GM19240 (cell line): ENCODE results near the gene GTF3C2.
"Not testable (repeated sequence)": the region's sequence is repeated elsewhere in the genome, so short reads cannot be mapped to it uniquely, and the experiment has no call there.

Experiments used
- DNase-seq: peaks from one replicate; pipeline ENCODE4 v3.0.0; 2011; ENCODE audit warnings: low spot score; ENCODE audit not compliant: insufficient read length

GTF3C2 gene

DNA sequence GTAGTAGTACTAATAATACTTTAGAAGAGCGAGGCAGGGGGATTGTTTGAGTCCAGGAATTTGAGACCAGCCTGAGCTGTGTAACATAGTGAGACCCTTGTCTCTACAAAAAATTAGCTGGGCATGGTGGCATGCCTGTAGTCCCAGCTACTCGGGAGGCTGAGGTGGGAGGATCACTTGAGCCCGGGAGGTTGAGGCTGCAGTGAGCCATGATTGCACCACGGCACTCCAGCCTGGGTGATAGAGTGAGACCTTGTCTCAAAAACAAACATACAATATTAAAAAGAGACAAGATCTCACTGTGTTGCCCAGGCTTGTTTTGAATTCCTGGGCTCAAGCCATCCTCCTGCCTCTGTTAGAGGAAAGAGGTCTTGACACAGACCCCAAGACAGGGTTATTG is 56.0 kb downstream of the GTF3C2 start:
- not testable (repeated sequence) for DNase-seq

DNA sequence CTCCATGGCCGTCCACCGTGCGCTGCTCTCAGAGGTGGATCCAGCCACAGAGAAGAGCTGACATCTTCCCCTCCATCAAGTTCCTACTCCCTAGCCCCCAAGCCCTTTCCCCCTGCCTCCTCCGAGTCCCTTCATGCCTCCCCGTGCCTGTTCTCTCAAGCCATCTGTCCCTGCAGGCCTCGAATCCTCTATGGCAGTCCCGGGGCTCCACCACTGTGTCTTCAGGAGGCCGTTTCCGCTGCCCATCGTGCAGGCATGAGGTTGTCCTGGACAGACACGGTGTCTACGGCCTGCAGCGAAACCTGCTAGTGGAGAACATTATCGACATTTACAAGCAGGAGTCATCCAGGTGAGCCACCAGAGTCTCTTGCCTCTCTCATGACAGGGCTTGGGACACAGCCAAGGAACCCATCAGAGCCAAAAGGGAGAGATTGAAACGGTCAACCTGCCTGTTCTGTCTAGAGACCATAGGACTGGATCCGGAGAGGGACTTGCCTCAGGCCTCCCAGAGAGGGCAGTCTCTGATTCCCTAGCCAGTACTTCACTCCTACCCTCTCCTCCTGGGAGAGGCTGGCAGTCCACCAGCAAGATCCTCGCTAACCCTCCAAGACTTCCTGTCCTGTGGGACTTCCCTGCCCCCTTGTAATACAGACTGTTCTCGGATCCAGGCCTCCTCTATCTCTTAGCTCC is 58.0 kb downstream of the GTF3C2 start:
- no peak for DNase-seq

DNA sequence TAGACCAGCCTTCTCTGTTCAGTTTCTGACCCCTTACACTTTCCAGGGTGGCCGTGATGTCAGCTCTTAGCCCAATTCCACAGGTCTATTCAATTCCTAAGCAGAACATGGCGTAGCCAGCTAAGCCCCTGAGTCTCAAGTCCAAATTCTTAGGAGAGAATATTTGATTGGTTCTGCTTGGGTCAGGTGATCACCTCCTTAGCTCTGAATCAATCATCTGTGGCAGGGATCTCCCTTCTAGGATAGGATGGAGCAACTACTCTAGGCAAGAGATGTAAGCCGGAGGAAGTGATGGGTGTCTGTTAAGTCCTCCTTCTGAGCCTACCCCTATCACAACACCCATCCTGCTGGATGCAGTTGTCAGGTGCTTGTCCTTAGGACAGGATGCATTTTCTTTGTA is 59.4 kb downstream of the GTF3C2 start:
- no peak for DNase-seq

DNA sequence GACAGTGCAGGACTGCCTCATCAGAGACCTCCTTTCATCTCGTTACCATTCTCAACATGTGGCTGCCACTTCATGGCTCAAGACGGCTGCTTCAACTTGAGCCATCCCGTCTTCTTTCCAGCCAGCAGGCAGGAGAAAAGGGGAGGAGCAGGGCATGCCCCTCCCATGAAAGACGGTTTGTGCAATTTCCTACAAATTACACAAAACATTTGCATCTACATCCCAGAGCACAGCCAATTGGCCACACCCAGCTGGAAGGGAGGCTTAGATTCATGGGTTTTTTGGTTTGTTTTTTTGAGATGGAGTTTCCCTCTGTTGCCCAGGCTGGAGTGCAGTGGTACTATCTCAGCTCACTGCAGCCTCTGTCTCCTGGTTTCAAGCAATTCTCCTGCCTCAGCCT is 60.1 kb downstream of the GTF3C2 start:
- DNase-seq = no peak

DNA sequence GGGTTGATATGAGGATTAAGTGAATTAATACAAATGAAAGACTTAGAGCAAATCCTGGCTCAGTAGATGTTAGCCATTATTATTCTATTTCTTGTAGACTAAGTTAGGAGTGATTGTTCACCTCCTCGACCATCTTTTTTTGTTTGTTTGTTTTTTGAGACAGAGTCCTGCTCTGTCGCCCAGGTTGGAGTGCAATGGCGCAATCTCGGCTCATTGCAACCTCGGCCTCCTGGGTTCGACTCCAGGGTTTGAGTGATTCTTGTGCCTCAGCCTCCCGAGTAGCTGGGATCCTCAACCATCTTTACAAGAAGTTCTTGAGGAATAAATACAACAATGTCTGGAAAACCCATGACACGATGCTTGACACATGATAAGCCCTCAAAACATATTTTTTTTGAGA is 61.6 kb downstream of the GTF3C2 start:
- DNase-seq = no peak

DNA sequence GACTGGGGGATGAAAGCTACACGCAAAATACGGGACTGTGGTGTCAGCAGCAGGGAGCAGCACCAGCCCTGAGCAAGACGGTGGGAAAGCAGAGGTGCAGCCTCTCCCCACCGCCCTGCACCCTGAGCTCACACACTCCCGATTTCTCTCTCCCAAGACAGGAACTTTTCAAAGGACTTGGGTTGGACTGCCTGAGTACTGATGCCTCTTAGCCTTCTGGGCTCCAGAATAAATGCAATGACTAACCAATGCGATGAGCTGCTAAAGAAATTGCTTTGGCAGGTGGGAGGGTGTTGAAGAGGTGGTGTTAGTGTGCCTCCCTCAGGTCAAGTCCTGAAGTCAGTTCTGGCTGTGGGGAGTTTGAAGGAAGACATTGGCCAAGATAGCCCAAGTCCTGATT is 64.7 kb downstream of the GTF3C2 start:
- DNase-seq = no peak

DNA sequence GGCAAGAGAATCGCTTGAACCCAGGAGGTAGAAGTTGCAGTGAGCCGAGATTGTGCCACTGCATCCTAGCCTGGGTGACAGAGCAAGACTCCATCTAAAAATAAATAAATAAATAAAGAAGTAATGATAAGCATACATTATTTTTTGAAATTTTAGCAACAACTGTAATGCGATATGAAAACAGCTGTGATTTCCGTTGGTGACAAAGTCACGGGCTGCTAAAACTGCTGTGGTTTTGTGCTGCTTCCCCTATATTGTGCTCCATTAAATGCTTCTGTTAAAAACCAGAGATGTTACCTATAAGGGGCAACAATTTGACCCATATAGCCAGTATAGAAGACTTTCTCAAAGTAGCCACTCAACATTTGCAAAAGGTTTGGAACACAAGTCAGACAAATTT is 66.0 kb downstream of the GTF3C2 start:
- DNase-seq = no peak

DNA sequence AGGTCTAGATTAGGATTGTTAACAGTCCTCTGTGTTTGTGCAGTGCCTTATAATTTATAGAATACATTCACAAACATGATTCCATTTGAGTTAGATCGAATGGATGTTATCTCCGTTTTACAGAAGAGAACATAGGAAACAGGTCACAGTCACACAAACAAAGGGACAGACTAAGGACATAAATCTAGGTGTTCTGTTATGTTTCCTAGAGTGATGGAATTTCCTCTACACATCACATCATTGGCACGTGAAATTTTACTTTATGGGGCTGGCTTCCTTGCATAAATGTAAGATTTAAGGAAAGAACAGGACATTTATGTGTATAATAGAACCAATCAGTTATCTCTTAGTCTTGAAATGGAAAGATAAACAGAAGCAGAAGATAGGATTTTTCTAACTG is 68.0 kb downstream of the GTF3C2 start:
- no peak for DNase-seq

DNA sequence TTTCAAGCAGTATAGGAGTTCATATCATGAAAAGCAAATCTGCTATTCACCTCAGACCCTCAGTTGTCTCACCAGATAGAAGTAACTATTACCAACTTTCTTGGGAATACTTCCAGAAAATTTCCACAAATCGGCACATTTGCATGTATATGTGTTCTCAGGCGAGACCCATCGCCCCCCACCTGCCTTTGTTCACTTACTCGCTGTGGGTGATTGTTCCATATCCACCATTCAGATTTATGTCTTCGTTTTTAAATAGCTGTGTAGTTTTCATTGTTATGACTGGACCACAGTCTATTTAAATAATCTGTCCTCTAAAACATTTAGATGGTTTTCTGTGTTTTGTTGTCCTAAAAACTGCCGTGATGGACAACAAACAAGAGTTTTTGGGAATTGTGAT is 71.1 kb downstream of the GTF3C2 start:
- no peak for DNase-seq

DNA sequence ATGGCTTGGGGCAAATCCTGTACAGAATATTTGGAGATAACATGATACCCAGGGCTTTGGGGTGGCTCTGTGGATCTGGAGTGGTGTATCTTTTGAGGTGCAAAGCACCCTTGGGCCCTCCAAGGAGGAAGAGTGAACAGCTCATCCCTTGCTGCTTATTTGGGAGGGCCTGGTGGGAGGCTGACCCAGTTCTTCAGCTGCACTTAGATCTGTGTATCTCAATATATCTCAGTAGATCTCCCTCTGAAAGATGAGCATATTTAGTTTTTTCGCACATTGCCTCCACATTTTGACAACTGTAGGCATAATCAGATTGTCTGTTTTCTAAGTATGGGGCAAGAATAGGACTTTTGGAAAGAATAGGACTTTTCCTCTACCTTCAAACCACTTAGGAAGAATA is 71.6 kb downstream of the GTF3C2 start:
- DNase-seq = no peak

DNA sequence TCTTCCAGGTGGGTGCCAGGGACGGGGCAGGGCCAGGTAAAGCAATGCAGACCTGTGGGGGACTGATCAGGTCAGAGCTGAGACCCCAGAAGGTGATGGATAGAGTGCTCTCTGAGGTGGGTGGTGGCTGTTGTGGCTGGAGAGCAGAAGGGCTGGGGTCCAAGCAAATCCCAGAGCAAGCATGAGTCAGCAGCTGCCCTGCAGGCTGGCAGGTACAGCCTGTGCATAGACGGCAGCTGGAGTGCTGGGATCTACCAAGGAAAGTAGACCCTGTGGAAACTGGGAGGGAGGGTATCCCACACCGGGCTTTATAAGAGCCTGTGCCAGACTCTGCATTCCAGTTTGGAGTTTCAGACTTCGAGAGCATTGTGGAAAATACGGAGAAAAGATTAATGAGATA is 73.7 kb downstream of the GTF3C2 start:
- DNase-seq = no peak

DNA sequence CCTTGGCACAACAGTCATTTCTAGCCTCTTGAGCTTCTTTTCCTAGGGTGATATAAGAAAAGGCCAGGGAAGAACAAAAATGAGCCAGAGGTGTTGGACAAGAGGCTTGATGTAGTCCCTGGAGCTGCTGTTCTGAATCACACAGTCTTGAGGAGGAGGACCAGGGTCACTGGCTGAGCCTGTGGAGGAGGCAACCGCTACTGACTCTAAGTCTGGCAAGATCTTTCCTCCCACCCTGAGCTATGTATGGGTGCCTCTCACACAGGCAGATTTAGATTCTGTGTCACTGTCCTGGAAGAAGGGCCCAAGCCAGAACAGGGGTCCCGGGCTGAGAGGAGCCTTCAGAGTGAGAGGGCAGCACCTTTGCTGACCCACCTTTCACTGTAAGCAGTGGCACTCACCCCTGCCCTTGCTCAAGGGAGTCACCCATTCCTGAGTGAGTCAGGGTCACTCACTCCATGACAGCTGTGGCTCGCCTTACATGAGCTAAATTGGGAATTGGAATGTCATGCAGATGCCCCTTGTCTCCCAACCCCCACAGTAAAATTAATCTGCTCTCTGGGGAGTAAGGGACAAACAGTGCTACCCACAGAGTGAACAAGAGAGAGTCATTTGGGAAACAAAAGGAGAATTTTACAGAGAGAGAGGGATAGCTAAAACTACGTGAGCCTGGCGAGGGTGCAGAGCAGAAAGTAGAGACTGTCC is 74.6 kb downstream of the GTF3C2 start, which contains the start of gene TRIM54:
Gene TRIM54, plus strand, starts transcription at position 575 of the 705 bp plus-strand sequence. CDS start 303 bp downstream, outside the sequence.
- DNase-seq = no peak

DNA sequence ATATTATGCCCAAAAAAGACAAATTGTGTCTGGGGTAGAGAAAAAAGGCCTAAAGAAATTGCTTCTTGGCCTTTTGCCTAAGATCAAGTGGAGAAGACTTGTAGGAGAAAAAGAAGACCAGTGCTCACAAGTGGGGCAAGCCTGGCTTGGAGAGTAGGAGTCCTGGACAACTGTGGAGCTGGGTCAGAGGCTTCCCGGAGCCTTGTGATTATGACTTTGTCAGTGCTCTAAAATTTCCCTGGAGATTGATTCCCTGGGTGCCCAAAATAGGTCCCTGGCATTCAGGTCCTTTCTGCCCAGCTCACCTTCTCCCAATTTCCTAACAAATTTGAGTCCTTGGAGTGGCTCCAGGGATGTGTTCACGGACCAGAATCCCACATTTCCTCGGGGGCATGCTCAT is 75.1 kb downstream of the GTF3C2 start:
- no peak for DNase-seq

DNA sequence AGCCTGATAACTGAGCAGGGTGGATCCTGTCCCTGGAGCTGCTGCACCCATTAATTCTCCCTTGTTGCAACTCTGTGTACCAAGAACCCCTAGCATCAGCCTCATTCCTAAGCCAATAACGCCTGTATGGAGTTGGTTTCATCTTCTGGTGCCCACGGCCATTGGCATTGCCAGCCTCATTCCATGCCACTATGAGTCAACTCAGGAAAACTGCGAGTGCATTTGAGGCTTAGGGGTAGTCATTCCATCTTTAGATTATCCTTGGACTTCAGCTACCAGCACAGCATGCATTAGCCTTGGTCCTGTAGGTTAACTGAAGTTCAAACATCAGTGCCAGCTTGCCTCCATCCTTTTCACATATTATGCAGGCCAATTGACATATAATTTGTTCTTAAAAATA is 75.7 kb downstream of the GTF3C2 start:
- no peak for DNase-seq

DNA sequence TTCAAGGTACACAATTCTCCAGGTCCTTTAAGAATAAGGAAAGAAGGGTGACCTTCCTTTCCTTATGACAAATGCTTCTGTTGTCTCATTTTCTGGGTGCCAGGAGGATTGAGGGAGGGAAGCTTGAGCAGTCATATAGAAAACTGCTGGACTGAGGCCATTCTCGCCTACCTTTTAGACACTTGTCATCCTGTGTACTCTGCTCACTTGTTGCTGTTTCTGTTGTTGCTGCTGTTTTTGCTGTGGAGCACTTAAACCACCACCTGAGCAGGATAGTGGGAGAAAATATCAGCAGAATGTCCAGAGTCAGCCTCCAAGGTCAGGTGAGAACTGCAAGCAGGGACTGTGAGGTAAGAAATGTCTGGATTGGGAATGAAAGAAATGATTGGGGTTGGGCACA is 78.6 kb downstream of the GTF3C2 start:
- no peak for DNase-seq
